IPS-20b (cell line): ENCODE data around the gene C5orf15.

Source experiments
- H3K27ac ChIP-seq: one replicate; pipeline ENCODE4 v1.5.1; 2013; ENCODE audit warnings: low read length
- H3K27me3 ChIP-seq: 2 replicates; pipeline ENCODE4 v1.6.1; 2013; ENCODE audit warnings: mild to moderate bottlenecking, low read length, inconsistent platforms; ENCODE audit not compliant: insufficient read depth
- H3K36me3 ChIP-seq: 2 replicates; pipeline ENCODE4 v1.6.1; 2013; ENCODE audit warnings: low read depth, mild to moderate bottlenecking, inconsistent platforms, low read length, moderate library complexity; ENCODE audit not compliant: insufficient read depth
- H3K4me1 ChIP-seq: 2 replicates; pipeline ENCODE4 v1.6.1; 2013; ENCODE audit warnings: mild to moderate bottlenecking, control low read depth, inconsistent platforms, low read length, moderate library complexity; ENCODE audit not compliant: insufficient read depth
- H3K4me3 ChIP-seq: 2 replicates; pipeline ENCODE4 v1.5.1; 2013; ENCODE audit warnings: mild to moderate bottlenecking, low read length, inconsistent platforms
- H3K9ac ChIP-seq: 2 replicates; pipeline ENCODE4 v1.6.1; 2013; ENCODE audit warnings: low read depth, mild to moderate bottlenecking, inconsistent platforms, low read length, moderate library complexity
- H3K9me3 ChIP-seq: 2 replicates; pipeline ENCODE4 v1.6.1; 2013; ENCODE audit warnings: mild to moderate bottlenecking, low read depth, low read length, inconsistent platforms; ENCODE audit not compliant: insufficient read depth

The C5orf15 gene

DNA sequence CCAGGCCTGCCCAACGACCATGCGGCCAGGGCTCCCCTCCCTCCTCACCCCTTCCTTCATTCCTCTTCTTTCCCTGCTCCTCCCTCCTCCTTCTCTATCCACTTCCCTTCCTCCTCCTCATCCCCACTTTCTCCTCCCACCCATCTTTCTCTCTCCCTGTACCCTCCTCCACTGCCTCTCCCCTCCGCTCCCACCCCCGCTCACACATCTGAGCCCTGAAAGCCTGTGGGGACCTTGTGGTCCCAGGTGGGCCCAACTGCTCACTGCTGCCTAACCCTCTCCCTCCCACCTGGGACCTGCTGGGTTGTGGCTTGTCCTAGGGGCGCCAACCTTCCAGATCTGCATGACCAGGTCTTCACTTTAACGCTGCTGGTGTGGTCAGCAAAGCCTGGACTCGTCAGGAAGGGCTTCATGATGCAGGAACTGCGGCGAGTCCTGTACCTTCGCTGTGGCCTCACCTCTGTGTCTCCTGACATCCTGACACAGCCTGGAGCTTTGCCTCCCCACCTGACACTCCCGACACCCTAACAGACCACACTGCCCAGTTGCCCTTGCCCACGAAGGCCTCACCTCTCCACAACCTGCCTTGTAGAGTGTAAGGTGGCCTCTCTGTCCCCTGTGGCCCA is 34.6 kb downstream of the C5orf15 start:
- Histone ChIP-seq H3K27ac (no peak overlapping the region), H3K4me1 (no peaks in the 10 kb centered on the region), H3K36me3 (no peaks in the 10 kb centered on the region), H3K27me3 (no peaks in the 10 kb centered on the region), H3K4me3 (no peak overlapping the region), H3K9me3 (0 out of 2 replicates have a peak, but pooled peaks cover 7% of the 10 kb centered on the region), H3K9ac (no peak overlapping the region)

DNA sequence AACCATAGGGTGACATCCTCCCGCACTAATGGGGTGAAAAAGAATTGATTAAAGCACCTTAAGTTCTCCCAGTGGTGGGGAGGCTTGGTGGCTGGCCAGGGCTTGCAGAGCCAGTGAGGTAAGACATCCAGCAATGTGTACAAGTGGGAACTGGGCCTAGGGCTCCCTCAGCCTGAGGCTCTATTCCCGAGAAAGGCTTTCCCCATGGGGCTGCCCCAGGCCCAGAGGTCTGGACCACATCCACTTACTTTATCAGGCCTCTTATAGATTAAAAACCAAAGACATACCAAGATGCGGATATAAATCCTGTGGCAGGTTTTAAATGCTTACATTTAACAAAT is 35.3 kb downstream of the C5orf15 start:
- Histone ChIP-seq H3K27me3 (no peaks in the 10 kb centered on the region), H3K9ac (no peak overlapping the region), H3K36me3 (no peaks in the 10 kb centered on the region), H3K27ac (no peak overlapping the region), H3K9me3 (0 out of 2 replicates have a peak, but pooled peaks cover 7% of the 10 kb centered on the region), H3K4me3 (no peak overlapping the region), H3K4me1 (no peaks in the 10 kb centered on the region)

DNA sequence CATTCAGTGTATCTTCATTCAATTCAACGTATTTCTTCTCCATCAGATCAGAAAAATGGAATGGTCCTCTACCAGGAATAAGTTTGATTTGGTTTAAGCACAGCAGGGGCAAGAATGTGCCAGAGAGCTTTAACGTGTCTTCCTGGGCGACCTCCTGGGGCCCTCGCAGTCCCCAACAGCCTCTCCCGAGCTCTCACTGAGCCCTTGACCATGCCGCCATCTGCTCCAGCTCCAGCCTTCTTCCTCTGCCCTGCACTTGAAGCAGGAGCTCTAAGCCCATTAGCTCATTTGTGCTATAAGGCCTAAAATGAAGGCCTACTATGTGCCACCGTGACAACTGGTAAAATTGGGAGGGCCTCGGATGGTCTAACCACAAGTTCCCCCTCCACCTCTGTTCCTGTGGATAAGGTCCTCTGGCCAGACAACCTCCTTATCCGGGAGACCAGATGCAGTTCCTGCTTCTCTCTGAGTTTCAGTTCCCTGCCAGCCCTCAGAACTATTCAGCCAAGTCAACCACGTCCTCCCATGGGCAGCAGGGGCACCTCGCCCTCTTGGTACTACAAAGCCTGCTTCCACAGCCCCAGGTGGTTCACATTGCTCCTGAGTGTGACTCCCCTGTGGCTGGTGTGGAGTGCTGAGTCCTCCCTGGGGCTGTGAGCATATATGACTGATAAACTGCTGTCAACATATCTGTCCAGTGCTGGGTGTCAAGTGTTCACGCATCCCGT is 35.8 kb downstream of the C5orf15 start:
- H3K4me3 ChIP-seq = no peak overlapping the region
- H3K9me3 ChIP-seq = 0 out of 2 replicates have a peak, but pooled peaks cover 7% of the 10 kb centered on the region
- no peak overlapping the region for H3K9ac ChIP-seq
- H3K4me1 ChIP-seq = no peaks in the 10 kb centered on the region
- no peak overlapping the region for H3K27ac ChIP-seq
- no peaks in the 10 kb centered on the region for H3K27me3 ChIP-seq
- no peaks in the 10 kb centered on the region for H3K36me3 ChIP-seq

DNA sequence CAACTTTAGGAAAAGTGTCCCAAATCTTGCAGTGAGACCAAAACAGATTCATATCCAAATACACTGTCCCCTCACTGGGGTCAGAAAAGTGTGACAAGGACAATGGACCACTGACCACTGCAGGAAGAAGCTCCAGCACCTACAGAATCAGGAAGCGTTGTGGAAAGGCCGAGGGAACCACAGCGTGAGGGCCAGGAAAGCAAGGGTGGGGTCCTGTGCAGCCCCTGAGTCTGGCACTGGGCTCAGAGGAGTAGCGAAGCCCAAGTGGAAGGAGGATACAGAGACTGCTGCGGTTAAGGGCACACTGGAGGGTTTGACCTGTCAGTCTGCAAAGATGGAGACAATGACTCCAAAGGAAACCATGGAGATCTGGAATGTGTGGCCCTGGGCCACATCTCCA is 36.9 kb downstream of the C5orf15 start:
- Histone ChIP-seq H3K4me1 (no peaks in the 10 kb centered on the region), H3K27ac (no peak overlapping the region), H3K36me3 (no peaks in the 10 kb centered on the region), H3K9me3 (0 out of 2 replicates have a peak, but pooled peaks cover 7% of the 10 kb centered on the region), H3K4me3 (no peak overlapping the region), H3K27me3 (no peaks in the 10 kb centered on the region), H3K9ac (no peak overlapping the region)

DNA sequence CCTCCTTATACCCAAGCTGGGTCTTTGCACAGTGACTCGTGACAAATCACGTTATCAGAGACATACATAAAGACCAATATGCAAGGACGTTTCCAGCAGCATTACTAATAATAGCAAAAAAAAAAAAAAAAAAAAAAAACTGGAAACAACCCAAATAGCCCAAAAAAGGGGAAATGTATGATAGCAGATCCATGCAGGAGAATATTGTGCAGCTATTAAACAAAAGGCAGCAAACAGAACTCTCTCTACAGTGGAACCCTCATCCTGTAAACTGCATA is 37.7 kb downstream of the C5orf15 start:
- H3K4me3 ChIP-seq = no peak overlapping the region
- H3K9me3 ChIP-seq = 0 out of 2 replicates have a peak, but pooled peaks cover 2% of the 10 kb centered on the region
- H3K4me1 ChIP-seq = no peaks in the 10 kb centered on the region
- H3K27me3 ChIP-seq = no peaks in the 10 kb centered on the region
- no peaks in the 10 kb centered on the region for H3K36me3 ChIP-seq
- no peak overlapping the region for H3K9ac ChIP-seq
- H3K27ac ChIP-seq = no peak overlapping the region

DNA sequence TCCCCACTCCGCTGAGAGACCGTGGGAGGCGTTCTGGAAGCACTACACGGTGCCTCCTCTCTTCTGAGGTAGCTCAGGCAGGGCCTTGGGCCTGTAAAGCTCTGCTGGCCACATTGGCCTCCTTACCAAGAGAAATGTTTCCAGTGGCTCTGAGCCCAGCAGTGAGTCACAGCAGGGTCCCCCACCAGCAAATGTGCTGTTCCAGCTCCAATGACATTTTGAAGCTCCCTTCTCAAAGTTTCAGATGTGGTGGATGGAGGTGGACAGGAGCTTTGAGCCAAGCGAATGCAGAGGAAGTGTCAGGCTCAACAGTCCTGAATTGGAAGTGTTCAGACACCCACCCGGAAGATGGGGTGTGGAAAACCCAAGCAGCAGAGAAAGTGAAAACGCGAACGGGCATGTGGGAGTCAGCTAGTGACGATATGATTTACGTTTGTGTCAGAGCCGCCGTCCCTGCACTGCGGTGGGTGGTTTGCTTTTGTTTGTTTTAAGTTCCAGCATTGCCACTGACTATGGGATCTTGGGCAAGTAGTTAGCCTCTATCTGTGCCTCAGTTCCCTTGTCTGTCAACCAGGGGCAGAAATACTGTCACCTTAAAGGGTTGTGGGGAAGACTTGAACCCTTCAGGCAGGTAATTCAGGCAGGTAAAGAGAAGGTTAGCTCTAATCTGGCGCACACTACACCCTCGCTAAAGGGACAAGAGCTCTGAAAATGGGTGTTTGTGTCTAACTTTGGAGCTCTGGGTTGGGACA is 38.2 kb downstream of the C5orf15 start:
- Histone ChIP-seq H3K27ac (no peak overlapping the region), H3K9me3 (no peaks in the 10 kb centered on the region), H3K4me3 (no peak overlapping the region), H3K36me3 (no peaks in the 10 kb centered on the region), H3K27me3 (no peaks in the 10 kb centered on the region), H3K9ac (no peak overlapping the region), H3K4me1 (no peaks in the 10 kb centered on the region)

DNA sequence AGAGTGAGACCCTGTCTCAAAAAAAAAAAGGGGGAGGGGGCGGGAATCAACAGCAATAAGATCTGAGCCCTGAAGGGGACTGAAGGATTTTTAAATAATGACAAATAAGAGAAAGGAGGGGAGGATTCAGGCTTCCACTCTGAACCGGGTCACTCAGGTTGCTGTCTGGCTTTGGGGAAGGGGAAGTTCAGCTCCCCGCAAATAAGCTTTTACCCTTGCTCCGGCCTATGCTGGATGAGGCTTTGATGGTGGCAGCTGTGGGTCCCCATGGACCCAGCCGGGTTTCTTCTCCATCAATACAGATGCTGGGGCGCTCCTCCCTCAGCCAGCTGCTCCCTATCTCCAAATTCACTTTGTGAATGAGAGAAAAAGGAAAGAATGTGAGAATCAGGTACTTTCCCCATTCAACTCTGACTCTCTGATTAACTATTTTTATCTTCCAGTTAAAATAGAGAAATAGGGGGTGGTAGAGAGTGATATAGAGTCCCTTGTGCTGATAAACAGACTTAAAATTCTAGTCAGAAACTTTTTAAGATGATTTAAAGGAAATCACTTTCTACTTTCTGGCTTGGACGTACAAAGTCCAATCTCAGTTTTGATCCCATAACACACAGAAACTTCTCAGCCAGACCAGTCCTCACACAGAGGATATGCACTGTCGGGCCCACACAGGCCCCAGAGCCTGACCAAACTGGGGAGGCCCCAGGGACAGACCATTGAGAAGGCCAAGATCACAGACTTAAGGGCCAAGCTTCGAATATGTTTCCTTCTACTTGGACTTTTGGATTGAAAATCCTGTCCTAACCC is 39.6 kb downstream of the C5orf15 start:
- Histone ChIP-seq H3K27ac (no peak overlapping the region), H3K9ac (no peak overlapping the region), H3K4me1 (no peaks in the 10 kb centered on the region), H3K27me3 (no peaks in the 10 kb centered on the region; the same call in 1 of the 2 replicates), H3K36me3 (no peaks in the 10 kb centered on the region), H3K4me3 (no peak overlapping the region), H3K9me3 (no peaks in the 10 kb centered on the region)

DNA sequence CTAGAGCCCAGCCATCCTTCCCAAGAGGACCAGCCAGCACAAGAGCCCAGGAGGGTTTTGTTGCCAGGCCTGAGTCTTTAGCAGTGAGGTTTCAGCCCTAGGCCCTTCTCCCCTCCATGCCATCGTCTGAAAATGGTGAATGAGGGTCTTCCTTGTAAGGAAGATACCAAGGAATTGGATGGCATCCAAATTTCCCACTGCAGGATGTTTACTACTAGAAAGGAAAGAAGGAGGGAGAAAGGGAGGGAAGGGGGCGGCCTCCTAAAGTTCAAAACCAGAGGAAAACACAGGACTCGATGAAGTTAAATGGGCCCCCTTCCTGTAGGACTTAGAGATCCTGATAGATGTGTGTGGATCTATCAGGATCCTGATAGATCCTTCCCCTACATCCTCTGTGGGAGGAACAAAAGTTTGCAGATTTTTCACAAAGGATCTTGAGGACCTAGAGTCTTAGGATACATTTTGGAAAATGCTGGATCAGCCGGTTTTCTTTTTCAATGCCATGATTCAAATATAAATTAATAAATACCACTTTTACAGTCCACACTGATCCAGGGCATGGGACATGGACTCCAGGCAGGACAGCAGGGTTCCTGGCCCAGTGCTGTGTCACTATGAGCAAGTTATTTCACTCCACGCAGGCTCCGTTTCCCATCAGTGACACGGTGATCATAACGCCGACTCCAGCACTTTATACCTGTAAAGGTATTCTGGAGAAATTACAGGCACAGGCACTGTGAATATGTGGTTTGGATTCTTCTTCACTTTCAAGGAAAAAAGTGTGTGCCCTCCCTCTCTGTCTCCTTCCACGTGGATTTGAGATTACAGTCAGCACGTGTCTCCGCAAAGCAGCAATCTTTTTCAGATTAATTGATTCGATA is 40.9 kb downstream of the C5orf15 start:
- H3K9ac ChIP-seq = no peak overlapping the region

DNA sequence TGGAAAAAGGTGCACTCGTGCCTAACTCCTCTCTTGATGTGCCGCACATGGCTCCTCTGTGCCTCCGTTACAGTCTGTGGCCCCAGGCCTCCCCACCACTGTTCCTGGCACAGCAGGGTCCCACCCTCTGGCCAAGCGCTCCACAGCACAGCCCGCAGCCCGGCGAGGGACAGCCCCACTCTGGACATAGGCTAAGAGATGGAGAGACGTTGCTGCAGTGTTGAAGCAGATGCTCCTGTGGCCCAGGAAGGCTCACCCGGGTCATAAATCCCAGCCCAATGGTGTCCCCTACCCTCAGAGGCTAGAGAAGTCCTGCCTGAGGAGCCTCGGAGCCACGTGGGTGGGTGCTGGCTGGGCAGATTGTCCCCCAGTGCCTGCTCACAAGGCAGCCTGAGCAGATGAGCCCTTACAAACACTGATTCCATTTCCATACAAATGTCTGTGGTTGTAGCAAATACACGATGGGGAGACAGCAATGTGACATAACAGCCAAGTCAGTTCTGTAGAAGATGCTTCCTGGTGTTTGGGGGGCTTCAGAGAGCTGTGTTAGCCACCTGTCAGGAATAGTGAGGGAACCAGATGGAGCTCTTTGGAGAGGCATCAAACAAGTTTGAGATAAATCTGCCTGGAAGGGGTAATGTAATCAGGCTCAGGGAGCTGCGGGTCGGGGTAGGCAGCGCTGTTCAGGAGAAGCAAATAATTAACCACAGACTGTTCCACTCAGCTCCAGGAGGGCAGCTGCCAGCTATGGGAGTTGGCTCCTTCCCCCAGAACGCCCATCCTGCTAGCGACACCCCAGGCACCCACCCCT is 41.7 kb downstream of the C5orf15 start:
- Histone ChIP-seq H3K27ac (no peak overlapping the region), H3K27me3 (no peaks in the 10 kb centered on the region; the same call in 1 of the 2 replicates), H3K36me3 (no peaks in the 10 kb centered on the region), H3K4me3 (no peak overlapping the region), H3K9me3 (no peaks in the 10 kb centered on the region), H3K4me1 (no peaks in the 10 kb centered on the region), H3K9ac (no peak overlapping the region)

More for the DNA sequence above, 40.9 kb downstream of the C5orf15 start:
- Histone ChIP-seq H3K36me3 (no peaks in the 10 kb centered on the region), H3K9me3 (no peaks in the 10 kb centered on the region), H3K27ac (no peak overlapping the region), H3K4me1 (no peaks in the 10 kb centered on the region), H3K4me3 (no peak overlapping the region), H3K27me3 (no peaks in the 10 kb centered on the region; the same call in 1 of the 2 replicates)

DNA sequence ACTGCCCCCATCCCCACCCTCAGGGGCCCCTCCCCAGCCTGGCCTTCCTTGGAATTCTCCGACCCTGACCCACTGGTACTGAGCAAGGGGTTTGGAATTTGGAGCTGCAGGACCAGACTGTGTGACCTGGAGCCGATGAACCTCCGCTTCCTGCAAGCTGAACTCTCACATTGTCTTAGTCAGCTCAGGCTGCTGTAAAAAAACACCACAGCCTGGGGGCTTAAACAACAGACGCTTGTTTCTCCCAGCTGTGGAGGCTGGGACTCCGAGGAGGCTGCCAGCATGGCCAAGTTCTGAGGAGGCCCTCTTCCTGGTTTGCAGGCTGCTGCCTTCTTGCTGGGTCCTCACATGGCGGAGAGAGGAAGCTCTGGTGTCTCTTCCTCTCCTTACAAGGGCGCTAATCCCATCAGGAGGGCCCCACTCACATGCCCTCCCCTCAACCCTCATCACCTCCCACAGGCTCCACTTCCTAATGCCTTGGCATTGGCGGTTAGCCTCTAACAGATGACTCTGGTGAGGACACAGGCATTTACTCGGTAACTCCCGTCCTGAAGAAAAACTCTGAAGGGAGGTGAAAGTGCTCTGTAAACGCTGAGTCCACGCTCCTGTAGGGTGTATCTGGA is 42.4 kb downstream of the C5orf15 start:
- H3K4me3 ChIP-seq = no peak overlapping the region
- no peaks in the 10 kb centered on the region; the same call in 1 of the 2 replicates for H3K27me3 ChIP-seq
- no peaks in the 10 kb centered on the region for H3K4me1 ChIP-seq
- H3K9ac ChIP-seq = no peak overlapping the region
- H3K27ac ChIP-seq = no peak overlapping the region
- H3K36me3 ChIP-seq = no peaks in the 10 kb centered on the region
- no peaks in the 10 kb centered on the region for H3K9me3 ChIP-seq
